Endothelial cell of umbilical vein (primary cell): ENCODE data around the gene WSB1. TPM values are rescaled to one million over a fixed set of nuclear protein-coding genes. Genes with fewer than 3 reads are reported as not detected.

Experiments used
- BruUV-seq: library from RNA; stranded (reverse); fragments of 400-500 nt; replicated peaks from 2 replicates; lab custom pipeline; 2021; lab: Mats Ljungman, UMichigan
- CTCF ChIA-PET: fragments of 300-600, 350-600 bp; sonication (Branson Sonifier 250); formaldehyde crosslinking; loops from one replicate; lab custom pipeline; 2021; ENCODE audit warnings: antibody characterized with exemption, inconsistent platforms; lab: Charles Lee
- POLR2A ChIA-PET: fragments of 300-600, 350-600 bp; sonication (Branson Sonifier 250); formaldehyde crosslinking; loops from one replicate; lab custom pipeline; 2021; ENCODE audit warnings: antibody characterized with exemption, inconsistent platforms; lab: Charles Lee
- DNase-seq: peaks from one replicate; pipeline ENCODE4 v3.0.0-alpha.2; 2011; ENCODE audit warnings: low read depth, low spot score
- FAIRE-seq: peaks from 2 replicates; lab custom pipeline; 2011; peaks lifted over from hg19 to GRCh38; lab: Jason Lieb, UNC
- H2AFZ ChIP-seq: 2 replicates; pipeline ENCODE4 v1.6.0; 2012; ENCODE audit warnings: low read depth, low read length, control low read depth, inconsistent platforms
- H3K27ac ChIP-seq: 2 replicates; pipeline ENCODE4 v1.5.1; 2011; ENCODE audit warnings: low read depth, mild to moderate bottlenecking, control low read depth, low read length, moderate library complexity; ENCODE audit not compliant: insufficient read depth
- H3K27me3 ChIP-seq, 2 experiments: 2 replicates each; pipeline versions ENCODE4 v1.6.0 to v1.6.1; 2011; ENCODE audit warnings: low read length in 2 of 2, mixed read lengths in 1 of 2; ENCODE audit not compliant: control insufficient read depth in 2 of 2, insufficient read depth in 2 of 2
- H3K36me3 ChIP-seq, 2 experiments: 2 replicates in 1 of 2; 3 replicates in 1 of 2; pipeline ENCODE4 v1.5.1; 2011; ENCODE audit warnings: low read length in 2 of 2, mild to moderate bottlenecking in 1 of 2, moderate library complexity in 1 of 2; ENCODE audit not compliant: control insufficient read depth in 2 of 2, insufficient read depth in 2 of 2; ENCODE audit errors: extremely low read depth in 1 of 2
- H3K4me1 ChIP-seq: 3 replicates; pipeline ENCODE4 v1.5.1; 2011; ENCODE audit warnings: mild to moderate bottlenecking, low read length; ENCODE audit not compliant: control insufficient read depth, insufficient read depth; ENCODE audit errors: extremely low read depth
- H3K4me2 ChIP-seq: 2 replicates; pipeline ENCODE4 v1.6.1; 2011; ENCODE audit warnings: low read length, control low read depth, mixed read lengths; ENCODE audit not compliant: insufficient read depth
- H3K4me3 ChIP-seq, 3 experiments: fragments of 200-600 bp in 1 of 3; sonication (generic), shearing (Covaris generic) in 1 of 3; replicated peaks in 1 of 3; 2 replicates each; pipeline ENCODE4 v1.5.1; 2011 to 2016; ENCODE audit warnings: control low read depth in 3 of 3, low read length in 3 of 3, mild to moderate bottlenecking in 2 of 3, inconsistent platforms in 1 of 3, low read depth in 1 of 3, moderate library complexity in 1 of 3; ENCODE audit not compliant: insufficient read depth in 1 of 3
- H3K79me2 ChIP-seq: 2 replicates; pipeline ENCODE4 v1.6.0; 2012; ENCODE audit warnings: low read length, inconsistent platforms; ENCODE audit not compliant: control insufficient read depth, insufficient read depth
- H3K9ac ChIP-seq: replicated peaks from 2 replicates; pipeline ENCODE3; 2011; ENCODE audit warnings: low read length, control low read depth; ENCODE audit not compliant: insufficient read depth; ENCODE audit errors: extremely low read depth
- H3K9me1 ChIP-seq: replicated peaks from 3 replicates; pipeline ENCODE4 v1.6.0; 2011; ENCODE audit warnings: mild to moderate bottlenecking, low read length; ENCODE audit not compliant: control insufficient read depth, insufficient read depth; ENCODE audit errors: extremely low read depth
- H3K9me3 ChIP-seq: replicated peaks from 2 replicates; pipeline ENCODE4 v1.5.1; 2012; ENCODE audit warnings: low read length, inconsistent platforms; ENCODE audit not compliant: control insufficient read depth, insufficient read depth
- H4K20me1 ChIP-seq: replicated peaks from 2 replicates; pipeline ENCODE3; 2011; ENCODE audit warnings: mild to moderate bottlenecking, low read length; ENCODE audit not compliant: control insufficient read depth, insufficient read depth; ENCODE audit errors: extremely low read depth
- EZH2 ChIP-seq: IDR thresholded peaks from 2 replicates; pipeline ENCODE4 v1.6.1; 2012; ENCODE audit warnings: borderline replicate concordance, low read depth, mild to moderate bottlenecking, moderate library complexity, low read length, inconsistent platforms; ENCODE audit not compliant: severe bottlenecking
- GATA2 ChIP-seq: IDR thresholded peaks from 2 replicates; pipeline ENCODE4 v1.7.0; 2011; ENCODE audit warnings: low read depth, mild to moderate bottlenecking, moderate library complexity, mixed read lengths, low read length; ENCODE audit not compliant: insufficient read length, insufficient read depth
- JUN ChIP-seq: IDR thresholded peaks from 2 replicates; pipeline ENCODE4 v1.6.1; 2011; ENCODE audit warnings: borderline replicate concordance, low read depth; ENCODE audit not compliant: insufficient read length, insufficient read depth
- MYC ChIP-seq: IDR thresholded peaks from one replicate; pipeline ENCODE4 v1.6.1; 2011; ENCODE audit warnings: mild to moderate bottlenecking, low read depth, low read length
- POLR2A ChIP-seq: IDR thresholded peaks from 2 replicates; pipeline ENCODE4 v1.6.1; 2012; ENCODE audit warnings: low read depth, mild to moderate bottlenecking, control low read depth, low read length
- POLR2AphosphoS5 ChIP-seq: IDR thresholded peaks from 2 replicates; pipeline ENCODE4 v1.6.1; 2012; ENCODE audit warnings: low read depth, mild to moderate bottlenecking, control low read depth, low read length, moderate library complexity; ENCODE audit not compliant: insufficient read depth
- dilution Hi-C: fragments of 300-500 bp; cut with MboI; formaldehyde crosslinking; loops from one replicate; pipeline ENCODE4 v1.15.0; 2019; ENCODE audit warnings: low sequenced_read_pairs; ENCODE audit not compliant: extremely low pct_ligation_motif_present
- intact Hi-C: fragments of 100-400 bp; cut with micrococcal nuclease; formaldehyde crosslinking; loops from one replicate; pipeline ENCODE4 v1.10.0; 2022
- polyA plus RNA-seq, 4 experiments: library from polyadenylated mRNA; depleted of rRNA in 3 of 4; stranded (reverse) in 3 of 4; unstranded in 1 of 4; fragments of >200 nt; gene quantifications; 2 replicates each; pipeline versions ENCODE4 v1.2.1 to v1.2.3, GENCODE V29; 2011 to 2012; ENCODE audit warnings: missing spikeins in 1 of 4
- total RNA-seq: library from RNA; stranded (reverse); gene quantifications from 2 replicates; pipeline ENCODE4 v1.2.3, GENCODE V29; 2021
- TF ChIP-seq, protein P1 (sequence below), 2 donors: IDR thresholded peaks; 1 replicate in 1 of 2; 2 replicates in 1 of 2; pipeline ENCODE4 v1.5.1; 2011; ENCODE audit warnings: low read length in 2 of 2, mild to moderate bottlenecking in 2 of 2, moderate library complexity in 2 of 2, control low read depth in 1 of 2, inconsistent platforms in 1 of 2, low read depth in 1 of 2; ENCODE audit not compliant: insufficient read depth in 1 of 2; ENCODE audit errors: extremely low read depth in 1 of 2
- TF ChIP-seq, protein P2 (sequence below): IDR thresholded peaks from 2 replicates; pipeline ENCODE4 v1.6.1; 2011; ENCODE audit not compliant: insufficient read depth, insufficient read length

WSB1 gene
- total and polyA plus RNA-seq, 2 donors (not counting 3 experiments of a cell fraction or from before 2014, with no cell fraction given), result 471 to 736 TPM

DNA sequence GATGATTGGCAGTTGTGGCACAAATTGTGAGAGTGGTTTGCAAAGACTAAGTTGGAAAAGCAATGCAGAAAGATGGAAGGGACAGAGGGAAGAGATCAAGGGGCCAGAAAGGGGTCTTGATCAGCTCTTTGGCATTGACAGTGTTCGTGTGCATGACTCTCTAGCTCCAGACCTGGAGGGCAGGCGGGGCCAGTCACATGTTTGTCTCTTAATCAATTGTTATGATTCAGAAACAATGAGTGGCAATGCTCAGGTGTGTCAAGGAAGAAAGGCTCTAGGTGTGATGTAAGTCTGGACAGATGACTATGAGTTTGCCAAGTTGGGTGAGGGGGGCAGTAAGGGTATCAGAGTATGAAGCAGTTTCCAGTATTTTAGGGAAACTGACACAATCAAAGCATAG lies 32.1 kb downstream of the WSB1 start:
- H3K9ac ChIP-seq, result no peak overlapping the region
- peaks cover 12% of the 10 kb centered on the region for H3K4me1 ChIP-seq
- intact Hi-C loops (no loop called here), dilution Hi-C loops (no loop called here)
- H2AFZ ChIP-seq, result no peak overlapping the region
- TF ChIP-seq, protein P1, sequence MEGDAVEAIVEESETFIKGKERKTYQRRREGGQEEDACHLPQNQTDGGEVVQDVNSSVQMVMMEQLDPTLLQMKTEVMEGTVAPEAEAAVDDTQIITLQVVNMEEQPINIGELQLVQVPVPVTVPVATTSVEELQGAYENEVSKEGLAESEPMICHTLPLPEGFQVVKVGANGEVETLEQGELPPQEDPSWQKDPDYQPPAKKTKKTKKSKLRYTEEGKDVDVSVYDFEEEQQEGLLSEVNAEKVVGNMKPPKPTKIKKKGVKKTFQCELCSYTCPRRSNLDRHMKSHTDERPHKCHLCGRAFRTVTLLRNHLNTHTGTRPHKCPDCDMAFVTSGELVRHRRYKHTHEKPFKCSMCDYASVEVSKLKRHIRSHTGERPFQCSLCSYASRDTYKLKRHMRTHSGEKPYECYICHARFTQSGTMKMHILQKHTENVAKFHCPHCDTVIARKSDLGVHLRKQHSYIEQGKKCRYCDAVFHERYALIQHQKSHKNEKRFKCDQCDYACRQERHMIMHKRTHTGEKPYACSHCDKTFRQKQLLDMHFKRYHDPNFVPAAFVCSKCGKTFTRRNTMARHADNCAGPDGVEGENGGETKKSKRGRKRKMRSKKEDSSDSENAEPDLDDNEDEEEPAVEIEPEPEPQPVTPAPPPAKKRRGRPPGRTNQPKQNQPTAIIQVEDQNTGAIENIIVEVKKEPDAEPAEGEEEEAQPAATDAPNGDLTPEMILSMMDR (IDR thresholded peaks at IDR 0.05; ENCODE audit: extremely low read depth in 1 of 2, insufficient read depth in 1 of 2, low read depth in 1 of 2, low read length in 2 of 2), result no peak
- TF ChIP-seq JUN (no peak), POLR2AphosphoS5 (no peak), MYC (no peak), GATA2 (no peak), EZH2 (no peak), POLR2A (no peak)
- TF ChIP-seq, protein P2, sequence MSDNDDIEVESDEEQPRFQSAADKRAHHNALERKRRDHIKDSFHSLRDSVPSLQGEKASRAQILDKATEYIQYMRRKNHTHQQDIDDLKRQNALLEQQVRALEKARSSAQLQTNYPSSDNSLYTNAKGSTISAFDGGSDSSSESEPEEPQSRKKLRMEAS, result no peak
- no peak overlapping the region for H3K27ac ChIP-seq
- no peaks in the 10 kb centered on the region for H4K20me1 ChIP-seq
- H3K79me2 ChIP-seq, result no peaks in the 10 kb centered on the region
- no peak overlapping the region for H3K4me2 ChIP-seq
- FAIRE-seq (no peak), DNase-seq (no peak)
- no peaks in the 10 kb centered on the region for H3K27me3 ChIP-seq
- H3K9me1 ChIP-seq, result no peaks in the 10 kb centered on the region
- BruUV-seq, result no TSS peak
- no peaks in the 10 kb centered on the region for H3K9me3 ChIP-seq
- ChIA-PET POLR2A (no interaction called here), CTCF (interaction anchor here (0.6 to 0.7 kb wide), 2 partner anchors 80 to 274 kb away, joined by 3 to 4 read pairs; no protein-coding TSS in a partner anchor)
- no peak overlapping the region for H3K4me3 ChIP-seq
- H3K36me3 ChIP-seq, result no peaks in the 10 kb centered on the region
